GM03348 (cell line): ENCODE data around the gene CLECL1.
"Not testable (repeated sequence)": the region's sequence is repeated elsewhere in the genome, so short reads cannot be mapped to it uniquely, and the experiment has no call there.

Experiments used
- DNase-seq: peaks from one replicate; pipeline ENCODE4 v3.0.0; 2012; ENCODE audit warnings: low spot score

CLECL1 gene

GRCh38 chr12:9719790-9720189 lies 13.1 kb downstream of the CLECL1 start:
- DNase-seq, result no peak

GRCh38 chr12:9718968-9719367 lies 13.9 kb downstream of the CLECL1 start:
- no peak for DNase-seq

GRCh38 chr12:9717070-9717925 lies 15.6 kb downstream of the CLECL1 start:
- DNase-seq, result no peak

GRCh38 chr12:9713032-9713558 lies 19.8 kb downstream of the CLECL1 start:
- DNase-seq, result not testable (repeated sequence)

- peak; percentile 60 for DNase-seq
Measured at GRCh38 chr12:9711664-9712063, 21.2 kb downstream of the CLECL1 start.

GRCh38 chr12:9710584-9711375 lies 22.1 kb downstream of the CLECL1 start:
- DNase-seq, result no peak

- DNase-seq, result no peak
Measured at GRCh38 chr12:9708853-9709252, 24.0 kb downstream of the CLECL1 start.

GRCh38 chr12:9707864-9708808 lies 24.8 kb downstream of the CLECL1 start:
- DNase-seq, result peak; percentile 68

- no peak for DNase-seq
Measured at GRCh38 chr12:9707356-9707755, 25.5 kb downstream of the CLECL1 start.

- no peak for DNase-seq
Measured at GRCh38 chr12:9706086-9706685, 26.7 kb downstream of the CLECL1 start.

- DNase-seq, result not testable (repeated sequence)
Measured at GRCh38 chr12:9704561-9704960, 28.3 kb downstream of the CLECL1 start.

- DNase-seq, result no peak
Measured at GRCh38 chr12:9702255-9702654, 30.6 kb downstream of the CLECL1 start.

- no peak for DNase-seq
Measured at GRCh38 chr12:9701380-9702154, 31.3 kb downstream of the CLECL1 start.

- no peak for DNase-seq
Measured at GRCh38 chr12:9700606-9700956, 32.3 kb downstream of the CLECL1 start.

GRCh38 chr12:9699898-9700605 lies 32.8 kb downstream of the CLECL1 start:
- no peak for DNase-seq

GRCh38 chr12:9699269-9699897 lies 33.5 kb downstream of the CLECL1 start:
- no peak for DNase-seq

- DNase-seq, result no peak
Measured at GRCh38 chr12:9698681-9699080, 34.2 kb downstream of the CLECL1 start.

GRCh38 chr12:9697619-9698018 lies 35.3 kb downstream of the CLECL1 start:
- no peak for DNase-seq

- DNase-seq, result not testable (repeated sequence)
Measured at GRCh38 chr12:9695661-9696060, 37.2 kb downstream of the CLECL1 start.
